Stomach (tissue), 9 donors: ENCODE data around the gene FAP. TPM values are rescaled to one million over a fixed set of nuclear protein-coding genes. Genes with fewer than 3 reads are reported as not detected.

Experiments
- DNase-seq, 2 donors: peaks; one replicate each; pipeline versions ENCODE4 v3.0.0 to v3.0.0-alpha.2; 2013 to 2019
- H3K27ac ChIP-seq, 5 donors: fragments of 200-600 bp in 4 of 5; sonication (generic) in 4 of 5; one replicate each; pipeline ENCODE4 v1.5.1; 2013 to 2019; ENCODE audit warnings: mild to moderate bottlenecking in 1 of 5, moderate library complexity in 1 of 5
- H3K27me3 ChIP-seq, 3 donors: fragments of 200-600 bp; sonication (generic); one replicate each; pipeline ENCODE4 v1.5.1; 2017 to 2019; ENCODE audit warnings: mixed run types in 1 of 3
- H3K36me3 ChIP-seq, 4 donors: fragments of 200-600 bp; sonication (generic); 1 replicate in 3 of 4; 2 replicates in 1 of 4; pipeline ENCODE4 v1.5.1; 2016 to 2019
- H3K4me1 ChIP-seq, 4 donors: fragments of 200-600 bp; sonication (generic); one replicate each; pipeline ENCODE4 v1.5.1; 2016 to 2019
- H3K4me3 ChIP-seq, 4 donors: fragments of 200-600 bp; sonication (generic) in 3 of 4; one replicate each; pipeline ENCODE4 v1.5.1; 2016 to 2019; ENCODE audit warnings: mild to moderate bottlenecking in 1 of 4
- H3K9me3 ChIP-seq, 4 donors: fragments of 200-600 bp; sonication (generic); one replicate each; pipeline ENCODE4 v1.5.1; 2016 to 2019
- CTCF ChIP-seq, 7 experiments: fragments of 450-650 bp in 4 of 7; fragments of 200-600 bp in 3 of 7; sonication (generic) in 3 of 7; IDR thresholded peaks; one replicate each; pipeline ENCODE4 v1.5.1; 2016 to 2019; ENCODE audit warnings: antibody characterized with exemption in 7 of 7, control low read depth in 2 of 7, mild to moderate bottlenecking in 1 of 7
- EP300 ChIP-seq: sonication (generic); formaldehyde crosslinking; IDR thresholded peaks from one replicate; pipeline ENCODE4 v1.6.1; 2017; ENCODE audit warnings: antibody characterized with exemption
- POLR2A ChIP-seq, 4 donors: fragments of 450-650 bp; IDR thresholded peaks; one replicate each; pipeline ENCODE4 v1.6.1; 2016; ENCODE audit warnings: antibody characterized with exemption in 4 of 4, control low read depth in 2 of 4, mild to moderate bottlenecking in 1 of 4, moderate library complexity in 1 of 4
- POLR2AphosphoS5 ChIP-seq, 3 donors: sonication (generic); formaldehyde crosslinking; IDR thresholded peaks; one replicate each; pipeline ENCODE4 v1.6.1; 2016; ENCODE audit warnings: antibody characterized with exemption in 3 of 3
- WGBS, 5 donors: extraction: QIAGEN DNeasy Blood & Tissue Kit in 3 of 5; methylation state at CpG; one replicate each; pipeline versions ENCODE4 v1.1.5 to v1.1.7; 2013 to 2018; 5-methylcytosine and 5-hydroxymethylcytosine counted together
- intact Hi-C: fragments of 100-400 bp; cut with DNase I; formaldehyde crosslinking; loops from one replicate; pipeline ENCODE4 v1.15.1; 2023; ENCODE audit warnings: low total_unique reads
- polyA plus RNA-seq, 3 donors: library from polyadenylated mRNA; stranded (reverse); fragments of 200-250 nt; gene quantifications; one replicate each; pipeline ENCODE4 v1.2.3, GENCODE V29; 2013
- total RNA-seq, 5 donors: library from RNA; depleted of rRNA; stranded (reverse); fragments of >200 nt; gene quantifications; one replicate each; pipeline versions ENCODE4 v1.1.0 to v1.2.3, GENCODE V29; 2014 to 2016
- donor health status: healthy with polysubstance abuse.
- donor health status: Bipolar disorder and iron deficiency.
- donor health status: healthy.

The FAP gene
- total and polyA plus RNA-seq, 8 donors: 0.87 to 15.1 (median 3.8) TPM; not detected in 2

GRCh38 chr2:162252153-162252552 lies 8.9 kb upstream of the FAP start:
- no peak overlapping the region for H3K27ac ChIP-seq
- no peaks in the 10 kb centered on the region for H3K36me3 ChIP-seq
- intact Hi-C loops: no loop called here
- TF ChIP-seq POLR2AphosphoS5 (IDR thresholded peaks at IDR 0.05) (no peak), EP300 (no peak), POLR2A (IDR thresholded peaks at IDR 0.05) (no peak), CTCF (IDR thresholded peaks at IDR 0.05) (no peak)
- no peak for DNase-seq
- no peaks in the 10 kb centered on the region for H3K4me1 ChIP-seq
- 81 to 91% (median 87%) methylated on average over 2 of the region's 2 CpGs for WGBS, 5 donors
- H3K27me3 ChIP-seq: no peaks in the 10 kb centered on the region
- H3K9me3 ChIP-seq: no peaks in the 10 kb centered on the region
- no peak overlapping the region for H3K4me3 ChIP-seq

GRCh38 chr2:162245781-162246180 lies 2.5 kb upstream of the FAP start:
- H3K27ac ChIP-seq: peak overlapping the region in 2 of 5 donors; percentile 75 to 77
- intact Hi-C loops: no loop called here

GRCh38 chr2:162245061-162245460 lies 1.8 kb upstream of the FAP start:
- H3K36me3 ChIP-seq: no peaks in the 10 kb centered on the region
- no peaks in the 10 kb centered on the region for H3K9me3 ChIP-seq
- DNase-seq: no peak
- peaks cover 0 to 33% (median 23%) of the 10 kb centered on the region in 4 donors for H3K4me1 ChIP-seq
- 80 to 84% (median 81%) methylated on average over 1 of the region's 1 CpG for WGBS, 5 donors
- H3K27ac ChIP-seq: peak overlapping the region in 4 of 5 donors; percentile 42 to 77 (median 60)
- H3K27me3 ChIP-seq: no peaks in the 10 kb centered on the region
- no peak for TF ChIP-seq EP300
- TF ChIP-seq POLR2A (IDR thresholded peaks at IDR 0.05): no peak
- TF ChIP-seq POLR2AphosphoS5 (IDR thresholded peaks at IDR 0.05): no peak
- no peak for TF ChIP-seq CTCF (IDR thresholded peaks at IDR 0.05)
- H3K4me3 ChIP-seq: no peak overlapping the region
- intact Hi-C loops: no loop called here

More at GRCh38 chr2:162245781-162246180, 2.5 kb upstream of the FAP start:
- peaks cover 0 to 33% (median 23%) of the 10 kb centered on the region in 4 donors for H3K4me1 ChIP-seq
- no peaks in the 10 kb centered on the region for H3K9me3 ChIP-seq
- H3K27me3 ChIP-seq: no peaks in the 10 kb centered on the region
- H3K4me3 ChIP-seq: no peak overlapping the region
- peak in 1 of 3 donors; percentile 49 for TF ChIP-seq POLR2AphosphoS5 (IDR thresholded peaks at IDR 0.05)
- no peak for TF ChIP-seq EP300
- TF ChIP-seq POLR2A (IDR thresholded peaks at IDR 0.05): no peak
- no peak for DNase-seq
- no peaks in the 10 kb centered on the region for H3K36me3 ChIP-seq

- Histone ChIP-seq H3K9me3 (no peaks in the 10 kb centered on the region), H3K4me1 (peaks cover 0 to 33% (median 23%) of the 10 kb centered on the region in 4 donors), H3K36me3 (no peaks in the 10 kb centered on the region), H3K4me3 (no peak overlapping the region), H3K27me3 (no peaks in the 10 kb centered on the region), H3K27ac (peak overlapping the region in 4 of 5 donors; percentile 42 to 77 (median 60))
- WGBS, 5 donors: 37 to 49% (median 48%) methylated on average over 2 of the region's 2 CpGs
- intact Hi-C loops: no loop called here
- TF ChIP-seq POLR2A (IDR thresholded peaks at IDR 0.05) (no peak), CTCF (IDR thresholded peaks at IDR 0.05) (no peak), POLR2AphosphoS5 (IDR thresholded peaks at IDR 0.05) (peak in 1 of 3 donors; percentile 82), EP300 (no peak)
- peak in 1 of 2 donors; percentile 53 for DNase-seq
These were observed 1.3 kb upstream of the FAP start for GRCh38 chr2:162244541-162245031.

- peak overlapping the region in 3 of 5 donors; percentile 42 to 77 (median 75) for H3K27ac ChIP-seq
- TF ChIP-seq CTCF (IDR thresholded peaks at IDR 0.05) (no peak), POLR2AphosphoS5 (IDR thresholded peaks at IDR 0.05) (no peak), POLR2A (IDR thresholded peaks at IDR 0.05) (no peak), EP300 (no peak)
- intact Hi-C loops: no loop called here
- no peak overlapping the region for H3K4me3 ChIP-seq
- no peak for DNase-seq
- no peaks in the 10 kb centered on the region for H3K27me3 ChIP-seq
- 68 to 89% (median 75%) methylated on average over 1 of the region's 1 CpG for WGBS, 5 donors
- no peaks in the 10 kb centered on the region for H3K9me3 ChIP-seq
- H3K4me1 ChIP-seq: peaks cover 0 to 33% (median 23%) of the 10 kb centered on the region in 4 donors
- no peaks in the 10 kb centered on the region for H3K36me3 ChIP-seq
These were observed 470 bp upstream of the FAP start for GRCh38 chr2:162243715-162244114.
